Loucy (cell line): ENCODE results near the gene SZT2.

Source experiments
- H2AFZ ChIP-seq: fragments of 200-600 bp; sonication (generic); 2 replicates; pipeline ENCODE4 v1.6.0; 2016; ENCODE audit warnings: antibody characterized with exemption, mild to moderate bottlenecking, low read length, moderate library complexity
- H3F3A ChIP-seq: fragments of 200-600 bp; 2 replicates; pipeline ENCODE4 v1.6.0; 2016; ENCODE audit warnings: antibody characterized with exemption, low read depth, mild to moderate bottlenecking
- H3K27me3 ChIP-seq: fragments of 200-600 bp; sonication (generic); 2 replicates; pipeline ENCODE4 v1.6.1; 2014; ENCODE audit warnings: low read length, mild to moderate bottlenecking; ENCODE audit not compliant: insufficient read depth, poor library complexity, severe bottlenecking
- H3K36me3 ChIP-seq: fragments of 200-600 bp; sonication (generic); 2 replicates; pipeline ENCODE4 v1.6.1; 2016; ENCODE audit warnings: low read length; ENCODE audit not compliant: insufficient read depth
- H3K4me1 ChIP-seq: fragments of 200-600 bp; sonication (generic); 2 replicates; pipeline ENCODE4 v1.5.1; 2014; ENCODE audit warnings: low read length, mild to moderate bottlenecking; ENCODE audit not compliant: insufficient read depth, poor library complexity, severe bottlenecking
- H3K4me2 ChIP-seq: fragments of 200-600 bp; sonication (generic); 2 replicates; pipeline ENCODE4 v1.6.0; 2014; ENCODE audit warnings: antibody characterized with exemption, low read length, low read depth, mild to moderate bottlenecking; ENCODE audit not compliant: poor library complexity, severe bottlenecking
- H3K4me3 ChIP-seq: fragments of 200-600 bp; sonication (generic); 2 replicates; pipeline ENCODE4 v1.5.1; 2014; ENCODE audit warnings: low read length, mild to moderate bottlenecking, mixed read lengths; ENCODE audit not compliant: poor library complexity, severe bottlenecking
- H3K79me2 ChIP-seq: fragments of 200-600 bp; sonication (generic); 2 replicates; pipeline ENCODE4 v1.6.1; 2014; ENCODE audit warnings: low read length; ENCODE audit not compliant: insufficient read depth
- H3K9ac ChIP-seq: fragments of 200-600 bp; sonication (generic); 2 replicates; pipeline ENCODE4 v1.6.0; 2014; ENCODE audit warnings: mild to moderate bottlenecking, low read depth, low read length, moderate library complexity; ENCODE audit not compliant: poor library complexity, severe bottlenecking
- H3K9me2 ChIP-seq: fragments of 200-600 bp; sonication (generic); replicated peaks from 2 replicates; pipeline ENCODE4 v1.6.1; 2016; ENCODE audit warnings: low read depth, low read length, mixed read lengths
- H3K9me3 ChIP-seq: fragments of 200-600 bp; sonication (generic); 2 replicates; pipeline ENCODE4 v1.6.1; 2014; ENCODE audit warnings: mild to moderate bottlenecking, antibody characterized with exemption, low read length, low read depth; ENCODE audit not compliant: insufficient read depth
- H4K20me1 ChIP-seq: fragments of 200-600 bp; sonication (generic); 2 replicates; pipeline ENCODE4 v1.6.0; 2014; ENCODE audit warnings: antibody characterized with exemption, low read length, mild to moderate bottlenecking; ENCODE audit not compliant: insufficient read depth, poor library complexity, severe bottlenecking
- CTCF ChIP-seq: fragments of 200-600 bp; sonication (generic); conservative IDR thresholded peaks from 2 replicates; pipeline ENCODE4 v1.5.1; 2014; ENCODE audit warnings: mild to moderate bottlenecking, antibody characterized with exemption, low read length
- EZH2phosphoT487 ChIP-seq: fragments of 200-600 bp; IDR thresholded peaks from 2 replicates; pipeline ENCODE4 v1.6.1; 2018; ENCODE audit warnings: antibody characterized with exemption, mild to moderate bottlenecking, moderate library complexity, borderline replicate concordance

Gene SZT2

GRCh38 chr1:43404353-43404752 is 14.7 kb downstream of the SZT2 start:
- H3K4me3 ChIP-seq = no peak overlapping the region
- no peaks in the 10 kb centered on the region for H3K9me3 ChIP-seq
- H3K4me1 ChIP-seq = no peaks in the 10 kb centered on the region
- no peak overlapping the region for H3K4me2 ChIP-seq
- H3K9ac ChIP-seq = no peak overlapping the region
- H3K9me2 ChIP-seq = no peaks in the 10 kb centered on the region
- no peak overlapping the region for H2AFZ ChIP-seq
- no peaks in the 10 kb centered on the region for H3F3A ChIP-seq
- peaks cover 19% of the 10 kb centered on the region; the same call in 1 of the 2 replicates for H3K36me3 ChIP-seq
- TF ChIP-seq EZH2phosphoT487 (no peak), CTCF (no peak)
- no peaks in the 10 kb centered on the region for H4K20me1 ChIP-seq
- H3K27me3 ChIP-seq = no peaks in the 10 kb centered on the region
- H3K79me2 ChIP-seq = no peaks in the 10 kb centered on the region

GRCh38 chr1:43405219-43405875 is 15.6 kb downstream of the SZT2 start:
- Histone ChIP-seq H3K36me3 (peaks cover 19% of the 10 kb centered on the region; the same call in 1 of the 2 replicates), H3F3A (no peaks in the 10 kb centered on the region), H3K79me2 (no peaks in the 10 kb centered on the region), H3K4me2 (no peak overlapping the region), H3K9me3 (no peaks in the 10 kb centered on the region), H3K9ac (no peak overlapping the region), H3K27me3 (no peaks in the 10 kb centered on the region), H3K9me2 (no peaks in the 10 kb centered on the region), H2AFZ (no peak overlapping the region), H3K4me3 (no peak overlapping the region), H3K4me1 (no peaks in the 10 kb centered on the region), H4K20me1 (no peaks in the 10 kb centered on the region)
- no peak for TF ChIP-seq CTCF
- no peak for TF ChIP-seq EZH2phosphoT487

- Histone ChIP-seq H3K4me1 (no peaks in the 10 kb centered on the region), H3K9ac (no peak overlapping the region), H3K4me2 (no peak overlapping the region), H3K79me2 (no peaks in the 10 kb centered on the region), H3F3A (no peaks in the 10 kb centered on the region), H3K9me2 (no peaks in the 10 kb centered on the region), H3K4me3 (no peak overlapping the region), H3K36me3 (peaks cover 19% of the 10 kb centered on the region; the same call in 1 of the 2 replicates), H4K20me1 (no peaks in the 10 kb centered on the region), H3K27me3 (no peaks in the 10 kb centered on the region), H3K9me3 (no peaks in the 10 kb centered on the region), H2AFZ (no peak overlapping the region)
- no peak for TF ChIP-seq CTCF
- TF ChIP-seq EZH2phosphoT487 = no peak
Measured at GRCh38 chr1:43405876-43406234, 16.2 kb downstream of the SZT2 start.
